ENCODE results near the gene PTGR2.
"Not testable (repeated sequence)": the region's sequence is repeated elsewhere in the genome, so short reads cannot be mapped to it uniquely, and the experiment has no call there.

Gene PTGR2

GRCh38 chr14:73829526-73830431 lies 21.9 kb upstream of the PTGR2 start:
- in situ Hi-C loops (cut with MboI; ENCODE audit: low sequenced_read_pairs) = no loop called here

- in situ Hi-C loops (cut with MboI; ENCODE audit: low sequenced_read_pairs) = no loop called here
Measured at GRCh38 chr14:73833034-73833433, 18.6 kb upstream of the PTGR2 start.

- in situ Hi-C loops (cut with MboI; ENCODE audit: low sequenced_read_pairs) = no loop called here
Measured at GRCh38 chr14:73833530-73834260, 17.9 kb upstream of the PTGR2 start.

- in situ Hi-C loops (cut with MboI; ENCODE audit: low sequenced_read_pairs) = no loop called here
Measured at GRCh38 chr14:73834261-73834625, 17.4 kb upstream of the PTGR2 start.

- in situ Hi-C loops (cut with MboI; ENCODE audit: low sequenced_read_pairs) = not testable (repeated sequence)
Measured at GRCh38 chr14:73838293-73839034, 13.2 kb upstream of the PTGR2 start.

GRCh38 chr14:73842201-73842600 lies 9.4 kb upstream of the PTGR2 start:
- in situ Hi-C loops (cut with MboI; ENCODE audit: low sequenced_read_pairs) = no loop called here

- in situ Hi-C loops (cut with MboI; ENCODE audit: low sequenced_read_pairs) = no loop called here
Measured at GRCh38 chr14:73842851-73843250, 8.8 kb upstream of the PTGR2 start.

- in situ Hi-C loops (cut with MboI; ENCODE audit: low sequenced_read_pairs) = no loop called here
Measured at GRCh38 chr14:73843296-73843695, 8.3 kb upstream of the PTGR2 start.

- in situ Hi-C loops (cut with MboI; ENCODE audit: low sequenced_read_pairs) = no loop called here
Measured at GRCh38 chr14:73846947-73847346, 4.7 kb upstream of the PTGR2 start.

GRCh38 chr14:73851000-73851399 lies 631 bp upstream of the PTGR2 start:
- in situ Hi-C loops (cut with MboI; ENCODE audit: low sequenced_read_pairs) = no loop called here

GRCh38 chr14:73859145-73859544 lies 7.5 kb downstream of the PTGR2 start:
- in situ Hi-C loops (cut with MboI; ENCODE audit: low sequenced_read_pairs) = no loop called here

- in situ Hi-C loops (cut with MboI; ENCODE audit: low sequenced_read_pairs) = no loop called here
Measured at GRCh38 chr14:73861073-73861472, 9.4 kb downstream of the PTGR2 start.

- in situ Hi-C loops (cut with MboI; ENCODE audit: low sequenced_read_pairs) = no loop called here
Measured at GRCh38 chr14:73862480-73862879, 10.8 kb downstream of the PTGR2 start.

GRCh38 chr14:73863209-73863608 lies 11.6 kb downstream of the PTGR2 start:
- in situ Hi-C loops (cut with MboI; ENCODE audit: low sequenced_read_pairs) = no loop called here

- in situ Hi-C loops (cut with MboI; ENCODE audit: low sequenced_read_pairs) = no loop called here
Measured at GRCh38 chr14:73865534-73866113, 14.0 kb downstream of the PTGR2 start.

GRCh38 chr14:73869754-73870153 lies 18.1 kb downstream of the PTGR2 start:
- in situ Hi-C loops (cut with MboI; ENCODE audit: low sequenced_read_pairs) = not testable (repeated sequence)

GRCh38 chr14:73870525-73871235 lies 19.0 kb downstream of the PTGR2 start:
- in situ Hi-C loops (cut with MboI; ENCODE audit: low sequenced_read_pairs) = no loop called here

GRCh38 chr14:73873660-73874059 lies 22.0 kb downstream of the PTGR2 start:
- in situ Hi-C loops (cut with MboI; ENCODE audit: low sequenced_read_pairs) = no loop called here

GRCh38 chr14:73877790-73878189 lies 26.2 kb downstream of the PTGR2 start:
- in situ Hi-C loops (cut with MboI; ENCODE audit: low sequenced_read_pairs) = no loop called here

- in situ Hi-C loops (cut with MboI; ENCODE audit: low sequenced_read_pairs) = no loop called here
Measured at GRCh38 chr14:73878436-73878835, 26.8 kb downstream of the PTGR2 start.

All from HL-60/S4 (cell line).